Keratinocyte (primary cell): ENCODE data around the gene FBXO33.

Experiments
- EZH2 ChIP-seq: IDR thresholded peaks from one replicate; pipeline ENCODE4 v1.6.1; 2012; ENCODE audit warnings: inconsistent platforms, mild to moderate bottlenecking, low read length, moderate library complexity
- TF ChIP-seq, protein P1 (sequence below), 3 experiments: IDR thresholded peaks in 1 of 3; conservative IDR thresholded peaks in 1 of 3; optimal IDR thresholded peaks in 1 of 3; 2 replicates in 2 of 3; 3 replicates in 1 of 3; pipeline versions ENCODE3 to v1.5.1; 2011; ENCODE audit warnings: low read length in 3 of 3, mild to moderate bottlenecking in 3 of 3, moderate library complexity in 2 of 3, control low read depth in 1 of 3, inconsistent platforms in 1 of 3; ENCODE audit not compliant: insufficient read depth in 2 of 3; ENCODE audit errors: extremely low read depth in 1 of 3

DNA sequence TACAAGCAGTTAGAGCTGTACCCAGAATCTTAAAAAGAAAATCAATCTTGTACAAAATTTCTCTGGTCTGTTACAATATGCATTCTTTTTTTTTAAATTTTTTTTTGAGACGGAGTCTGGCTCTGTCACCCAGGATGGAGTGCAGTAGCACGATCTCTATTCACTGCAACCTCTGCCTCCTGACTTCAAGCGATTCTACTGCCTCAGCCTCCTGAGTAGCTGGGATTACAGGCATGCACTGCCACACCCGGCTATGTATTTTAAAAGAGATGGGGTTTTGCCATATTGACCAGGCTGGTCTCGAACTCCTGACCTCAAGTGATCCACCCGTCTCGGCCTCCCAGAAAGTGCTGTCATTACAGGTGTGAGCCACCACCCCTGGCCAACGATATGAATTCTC is 4.1 kb downstream of the FBXO33 start:
- TF ChIP-seq, protein P1, sequence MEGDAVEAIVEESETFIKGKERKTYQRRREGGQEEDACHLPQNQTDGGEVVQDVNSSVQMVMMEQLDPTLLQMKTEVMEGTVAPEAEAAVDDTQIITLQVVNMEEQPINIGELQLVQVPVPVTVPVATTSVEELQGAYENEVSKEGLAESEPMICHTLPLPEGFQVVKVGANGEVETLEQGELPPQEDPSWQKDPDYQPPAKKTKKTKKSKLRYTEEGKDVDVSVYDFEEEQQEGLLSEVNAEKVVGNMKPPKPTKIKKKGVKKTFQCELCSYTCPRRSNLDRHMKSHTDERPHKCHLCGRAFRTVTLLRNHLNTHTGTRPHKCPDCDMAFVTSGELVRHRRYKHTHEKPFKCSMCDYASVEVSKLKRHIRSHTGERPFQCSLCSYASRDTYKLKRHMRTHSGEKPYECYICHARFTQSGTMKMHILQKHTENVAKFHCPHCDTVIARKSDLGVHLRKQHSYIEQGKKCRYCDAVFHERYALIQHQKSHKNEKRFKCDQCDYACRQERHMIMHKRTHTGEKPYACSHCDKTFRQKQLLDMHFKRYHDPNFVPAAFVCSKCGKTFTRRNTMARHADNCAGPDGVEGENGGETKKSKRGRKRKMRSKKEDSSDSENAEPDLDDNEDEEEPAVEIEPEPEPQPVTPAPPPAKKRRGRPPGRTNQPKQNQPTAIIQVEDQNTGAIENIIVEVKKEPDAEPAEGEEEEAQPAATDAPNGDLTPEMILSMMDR (optimal IDR thresholded peaks at IDR 0.05 in 1 of 3, IDR thresholded peaks at IDR 0.05 in 1 of 3, conservative IDR thresholded peaks at IDR 0.05 in 1 of 3; ENCODE audit: extremely low read depth in 1 of 3, insufficient read depth in 2 of 3, low read length in 3 of 3): no peak
- no peak for TF ChIP-seq EZH2
